Pancreas (tissue), 10 donors: Measurements from ENCODE around the gene YAE1. TPM values are rescaled to one million over a fixed set of nuclear protein-coding genes. Genes with fewer than 3 reads are reported as not detected.
"Not testable (repeated sequence)": the region's sequence is repeated elsewhere in the genome, so short reads cannot be mapped to it uniquely, and the experiment has no call there.

Experiments
- ATAC-seq, 4 donors: fragments of 200-7000 bp; cut with Tn5 transposase; one replicate each; pipeline versions ENCODE4 v1.8.0 to v1.9.1; 2020; ENCODE audit warnings: mild to moderate bottlenecking in 4 of 4, moderate library complexity in 4 of 4
- DNase-seq, 6 donors: peaks; one replicate each; pipeline ENCODE4 v3.0.0-alpha.2; 2020
- FAIRE-seq: peaks from 2 replicates; lab custom pipeline; 2012; peaks lifted over from hg19 to GRCh38; lab: Jason Lieb, UNC
- H3K27ac ChIP-seq, 4 donors: fragments of 200-600 bp; sonication (generic); 1 replicate in 3 of 4; 2 replicates in 1 of 4; pipeline versions ENCODE4 v1.5.0 to v1.8.0; 2020
- H3K27me3 ChIP-seq, 4 donors: fragments of 200-600 bp; one replicate each; pipeline ENCODE4 v1.8.0; 2021
- H3K36me3 ChIP-seq, 3 donors: fragments of 200-600 bp; sonication (generic) in 1 of 3; one replicate each; pipeline versions ENCODE4 v1.5.0 to v1.8.0; 2020 to 2021
- H3K4me1 ChIP-seq, 3 donors: fragments of 200-600 bp; one replicate each; pipeline ENCODE4 v1.8.0; 2021
- H3K4me3 ChIP-seq, 4 donors: fragments of 200-600 bp; sonication (generic) in 2 of 4; one replicate each; pipeline versions ENCODE4 v1.5.0 to v1.8.0; 2020 to 2021
- H3K9me3 ChIP-seq, 4 donors: fragments of 200-600 bp; one replicate each; pipeline ENCODE4 v1.8.0; 2021
- WGBS, 2 donors: extraction: QIAGEN DNeasy Blood & Tissue Kit; methylation state at CpG; one replicate each; pipeline ENCODE4 v1.1.7; 2013; 5-methylcytosine and 5-hydroxymethylcytosine counted together
- intact Hi-C, 3 donors: fragments of 100-400 bp; cut with DNase I; formaldehyde crosslinking; loops; one replicate each; pipeline versions ENCODE4 v1.11.1 to v1.14.2; 2022
- polyA plus RNA-seq, 2 donors: library from polyadenylated mRNA; stranded (reverse); fragments of 200-250 nt; gene quantifications; one replicate each; pipeline ENCODE4 v1.2.3, GENCODE V29; 2013
- total RNA-seq, 6 donors: library from RNA; stranded (reverse); fragmentation: NEBNext Ultra II Directional in 4 of 6; extraction: Animal tissue kit (Norgen Biotek cat#: 25700) in 4 of 6; gene quantifications; one replicate each; pipeline versions ENCODE4 v1.2.1 to v1.2.4, GENCODE V29; 2021 to 2023
- TF ChIP-seq, protein P1 (sequence below), 4 donors: fragments of 200-600 bp; sonication (generic) in 3 of 4; IDR thresholded peaks; one replicate each; pipeline versions ENCODE4 v1.5.0 to v1.8.0; 2021; ENCODE audit warnings: antibody characterized with exemption in 4 of 4
- donor health status: healthy with polysubstance abuse.
- donor health status: DM: no; HTN: no; CAD: no; lungs with moderate emphysema.
- donor health status: DM: no; HTN: no; CAD: no.
- donor health status: control.
- donor health status: control.
- donor health status: Bipolar disorder and iron deficiency.
- donor health status: DM: yes; HTN: yes; CAD: no.
- donor health status: DM: no; HTN: no; CAD: no.
- donor health status: DM: no; HTN: no; CAD: no.
- donor health status: DM: yes; HTN: yes; CAD: no.

Gene YAE1
- total and polyA plus RNA-seq, 8 donors, result 6.4 to 17.6 (median 8.2) TPM

DNA sequence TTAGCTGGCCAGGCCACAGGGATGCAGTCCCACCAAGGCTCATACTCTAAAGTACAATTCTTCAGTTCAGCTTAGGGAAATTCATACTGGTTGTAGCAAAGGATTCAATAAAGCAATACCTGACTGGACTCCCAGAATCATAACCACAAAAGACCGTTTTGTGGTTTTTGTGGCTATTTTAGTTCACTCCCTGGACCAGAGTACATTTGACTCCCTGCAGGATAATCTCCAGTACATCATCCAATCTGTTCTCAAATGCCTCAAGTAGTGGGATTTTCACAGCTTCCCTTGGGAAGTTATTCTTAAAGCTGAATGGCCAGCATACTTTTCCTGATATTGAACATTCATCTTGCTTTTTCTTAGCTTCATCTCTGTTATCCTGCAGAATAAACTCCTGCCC is 29.3 kb upstream of the YAE1 start:
- WGBS, 2 donors, result 41 to 54% methylated on average over 1 of the region's 1 CpG

GRCh38 chr7:39539816-39540215 is 26.4 kb upstream of the YAE1 start:
- Histone ChIP-seq H3K36me3 (no peaks in the 10 kb centered on the region), H3K4me1 (no peaks in the 10 kb centered on the region), H3K27me3 (no peaks in the 10 kb centered on the region), H3K4me3 (no peak overlapping the region), H3K9me3 (no peaks in the 10 kb centered on the region), H3K27ac (no peak overlapping the region)
- intact Hi-C loops, result no loop called here
- FAIRE-seq (no peak), ATAC-seq (no peak), DNase-seq (no peak)
- 59 to 61% methylated on average over 5 of the region's 5 CpGs for WGBS, 2 donors
- TF ChIP-seq, protein P1, sequence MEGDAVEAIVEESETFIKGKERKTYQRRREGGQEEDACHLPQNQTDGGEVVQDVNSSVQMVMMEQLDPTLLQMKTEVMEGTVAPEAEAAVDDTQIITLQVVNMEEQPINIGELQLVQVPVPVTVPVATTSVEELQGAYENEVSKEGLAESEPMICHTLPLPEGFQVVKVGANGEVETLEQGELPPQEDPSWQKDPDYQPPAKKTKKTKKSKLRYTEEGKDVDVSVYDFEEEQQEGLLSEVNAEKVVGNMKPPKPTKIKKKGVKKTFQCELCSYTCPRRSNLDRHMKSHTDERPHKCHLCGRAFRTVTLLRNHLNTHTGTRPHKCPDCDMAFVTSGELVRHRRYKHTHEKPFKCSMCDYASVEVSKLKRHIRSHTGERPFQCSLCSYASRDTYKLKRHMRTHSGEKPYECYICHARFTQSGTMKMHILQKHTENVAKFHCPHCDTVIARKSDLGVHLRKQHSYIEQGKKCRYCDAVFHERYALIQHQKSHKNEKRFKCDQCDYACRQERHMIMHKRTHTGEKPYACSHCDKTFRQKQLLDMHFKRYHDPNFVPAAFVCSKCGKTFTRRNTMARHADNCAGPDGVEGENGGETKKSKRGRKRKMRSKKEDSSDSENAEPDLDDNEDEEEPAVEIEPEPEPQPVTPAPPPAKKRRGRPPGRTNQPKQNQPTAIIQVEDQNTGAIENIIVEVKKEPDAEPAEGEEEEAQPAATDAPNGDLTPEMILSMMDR (IDR thresholded peaks at IDR 0.05), result no peak

More for the DNA sequence above, 29.3 kb upstream of the YAE1 start:
- intact Hi-C loops, result no loop called here
- Histone ChIP-seq H3K36me3 (no peaks in the 10 kb centered on the region), H3K4me3 (no peak overlapping the region), H3K4me1 (no peaks in the 10 kb centered on the region), H3K27me3 (no peaks in the 10 kb centered on the region), H3K27ac (no peak overlapping the region), H3K9me3 (no peaks in the 10 kb centered on the region)
- DNase-seq, result no peak
- TF ChIP-seq, protein P1 (IDR thresholded peaks at IDR 0.05), result no peak
- no peak for FAIRE-seq
- ATAC-seq, result no peak

- Histone ChIP-seq H3K27ac (no peak overlapping the region), H3K4me1 (no peaks in the 10 kb centered on the region), H3K4me3 (no peak overlapping the region), H3K27me3 (no peaks in the 10 kb centered on the region), H3K9me3 (no peaks in the 10 kb centered on the region), H3K36me3 (no peaks in the 10 kb centered on the region)
- 24 to 36% methylated on average over 7 of the region's 7 CpGs for WGBS, 2 donors
- DNase-seq (no peak), FAIRE-seq (no peak), ATAC-seq (no peak)
- TF ChIP-seq, protein P1 (IDR thresholded peaks at IDR 0.05), result no peak
- intact Hi-C loops, result no loop called here
These were observed 25.9 kb upstream of the YAE1 start for GRCh38 chr7:39540320-39540719.

- Histone ChIP-seq H3K27me3 (no peaks in the 10 kb centered on the region), H3K4me3 (no peak overlapping the region), H3K36me3 (no peaks in the 10 kb centered on the region), H3K27ac (no peak overlapping the region), H3K4me1 (no peaks in the 10 kb centered on the region), H3K9me3 (no peaks in the 10 kb centered on the region)
- FAIRE-seq (no peak), ATAC-seq (no peak), DNase-seq (no peak)
- WGBS, 2 donors, result 50 to 55% methylated on average over 3 of the region's 3 CpGs
- intact Hi-C loops, result no loop called here
- TF ChIP-seq, protein P1 (IDR thresholded peaks at IDR 0.05), result no peak
These were observed 24.7 kb upstream of the YAE1 start for GRCh38 chr7:39541511-39541910.

GRCh38 chr7:39544774-39545173 is 21.4 kb upstream of the YAE1 start:
- H3K4me1 ChIP-seq, ATAC-seq, FAIRE-seq, H3K27me3 ChIP-seq, H3K4me3 ChIP-seq, H3K36me3 ChIP-seq, intact Hi-C loops, H3K9me3 ChIP-seq, DNase-seq, H3K27ac ChIP-seq: not testable (repeated sequence)
- WGBS, 2 donors, result 75 to 85% methylated on average over 2 of the region's 2 CpGs
